K562 (cell line): ENCODE data around the gene UGT1A5.

Source experiments
- ETS1 ChIP-seq: conservative IDR thresholded peaks from 2 replicates; pipeline ENCODE4 v1.6.1; 2011; ENCODE audit warnings: low read depth, mild to moderate bottlenecking, low read length; ENCODE audit not compliant: control insufficient read depth
- EZH2 ChIP-seq: IDR thresholded peaks from 2 replicates; pipeline ENCODE4 v1.6.1; 2012; ENCODE audit warnings: low read depth, mild to moderate bottlenecking, inconsistent platforms, low read length, borderline replicate concordance
- FIP1L1 ChIP-seq: fragments of 200-400 bp; formaldehyde crosslinking; IDR thresholded peaks from 2 replicates; pipeline ENCODE4 v1.6.1; 2018; ENCODE audit warnings: mild to moderate bottlenecking, low read depth, low read length; ENCODE audit not compliant: poor library complexity, severe bottlenecking
- FOXA1 ChIP-seq: fragments of 450-650 bp; IDR thresholded peaks from 2 replicates; pipeline ENCODE4 v1.6.1; 2016; ENCODE audit warnings: mild to moderate bottlenecking, borderline replicate concordance
- GABPA ChIP-seq: fragments of 200-800 bp; sonication (Bioruptor generic); conservative IDR thresholded peaks from 2 replicates; pipeline ENCODE4 v1.6.1; 2016; ENCODE audit warnings: low read depth, missing genetic modification characterization, missing compliant biosample characterization
- L3MBTL2 ChIP-seq: fragments of 450-650 bp; IDR thresholded peaks from 2 replicates; pipeline ENCODE4 v1.6.1; 2016; ENCODE audit warnings: mild to moderate bottlenecking, moderate library complexity
- MCM5 ChIP-seq: fragments of 450-650 bp; IDR thresholded peaks from 2 replicates; pipeline ENCODE4 v1.6.1; 2016; ENCODE audit warnings: low read depth
- POLR2AphosphoS5 ChIP-seq: IDR thresholded peaks from 2 replicates; pipeline ENCODE4 v1.6.1; 2011; ENCODE audit warnings: mild to moderate bottlenecking, low read depth, low read length, moderate library complexity; ENCODE audit not compliant: control insufficient read depth, insufficient read depth
- SAFB2 ChIP-seq: fragments of 200-400 bp; formaldehyde crosslinking; IDR thresholded peaks from 2 replicates; pipeline ENCODE4 v1.6.1; 2018; ENCODE audit warnings: borderline replicate concordance, low read length, low read depth, moderate library complexity; ENCODE audit not compliant: severe bottlenecking
- SOX6 ChIP-seq: fragments of 450-650 bp; IDR thresholded peaks from 2 replicates; pipeline ENCODE4 v1.6.1; 2014; ENCODE audit warnings: mild to moderate bottlenecking
- SREBF2 ChIP-seq: sonication (generic); formaldehyde crosslinking; IDR thresholded peaks from 2 replicates; pipeline ENCODE4 v1.4.0; 2020; ENCODE audit warnings: mild to moderate bottlenecking, missing genetic modification reagents
- TGIF2 ChIP-seq: sonication (generic); formaldehyde crosslinking; IDR thresholded peaks from 2 replicates; pipeline ENCODE4 v1.8.1; 2022; ENCODE audit warnings: mild to moderate bottlenecking, missing genetic modification reagents, moderate library complexity
- ZNF124 ChIP-seq: sonication (generic); formaldehyde crosslinking; IDR thresholded peaks from 2 replicates; pipeline ENCODE4 v1.8.1; 2022; ENCODE audit warnings: missing genetic modification reagents
- TF ChIP-seq, protein P1 (sequence below): IDR thresholded peaks from 2 replicates; pipeline ENCODE4 v1.6.1; 2016; ENCODE audit warnings: missing genetic modification characterization, missing compliant biosample characterization

DNA sequence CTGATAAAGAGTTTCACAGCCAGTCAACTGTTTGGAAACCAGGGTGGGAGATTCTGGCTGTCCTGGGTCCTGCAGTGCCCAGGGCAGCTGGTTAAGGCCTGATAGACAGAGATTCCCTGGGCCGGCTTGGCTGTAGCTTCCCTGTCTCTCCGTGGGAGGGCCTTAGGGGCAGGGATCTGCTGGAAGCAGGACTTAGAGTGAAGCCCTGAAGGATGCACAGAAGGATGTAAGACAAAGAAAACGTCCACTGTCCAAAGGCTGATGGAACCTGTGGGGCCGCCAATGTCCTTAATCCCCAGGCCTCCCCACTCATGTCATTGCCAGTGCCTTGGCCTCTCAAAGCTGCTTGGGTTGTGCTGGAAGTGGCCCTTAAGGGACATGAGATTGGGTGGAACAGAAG lies 98.4 kb downstream of the UGT1A5 start:
- TF ChIP-seq ZNF124 (CRISPR knock-in tag) (no peak), SREBF2 (CRISPR knock-in tag) (no peak), FOXA1 (no peak), EZH2 (no peak), MCM5 (no peak), L3MBTL2 (no peak), SAFB2 (no peak), FIP1L1 (no peak), SOX6 (no peak), POLR2AphosphoS5 (no peak), GABPA (tag) (no peak), TGIF2 (CRISPR knock-in tag) (no peak), ETS1 (no peak)
- TF ChIP-seq, protein P1, sequence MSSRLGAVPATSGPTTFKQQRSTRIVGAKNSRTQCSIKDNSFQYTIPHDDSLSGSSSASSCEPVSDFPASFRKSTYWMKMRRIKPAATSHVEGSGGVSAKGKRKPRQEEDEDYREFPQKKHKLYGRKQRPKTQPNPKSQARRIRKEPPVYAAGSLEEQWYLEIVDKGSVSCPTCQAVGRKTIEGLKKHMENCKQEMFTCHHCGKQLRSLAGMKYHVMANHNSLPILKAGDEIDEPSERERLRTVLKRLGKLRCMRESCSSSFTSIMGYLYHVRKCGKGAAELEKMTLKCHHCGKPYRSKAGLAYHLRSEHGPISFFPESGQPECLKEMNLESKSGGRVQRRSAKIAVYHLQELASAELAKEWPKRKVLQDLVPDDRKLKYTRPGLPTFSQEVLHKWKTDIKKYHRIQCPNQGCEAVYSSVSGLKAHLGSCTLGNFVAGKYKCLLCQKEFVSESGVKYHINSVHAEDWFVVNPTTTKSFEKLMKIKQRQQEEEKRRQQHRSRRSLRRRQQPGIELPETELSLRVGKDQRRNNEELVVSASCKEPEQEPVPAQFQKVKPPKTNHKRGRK (tag) = no peak
